Measurements from ENCODE around the gene FAM32A. TPM values are rescaled to one million over a fixed set of nuclear protein-coding genes. Genes with fewer than 3 reads are reported as not detected.

Gene FAM32A
- polyA plus RNA-seq, 4 donors: 82.3 to 205 (median 151) TPM

DNA sequence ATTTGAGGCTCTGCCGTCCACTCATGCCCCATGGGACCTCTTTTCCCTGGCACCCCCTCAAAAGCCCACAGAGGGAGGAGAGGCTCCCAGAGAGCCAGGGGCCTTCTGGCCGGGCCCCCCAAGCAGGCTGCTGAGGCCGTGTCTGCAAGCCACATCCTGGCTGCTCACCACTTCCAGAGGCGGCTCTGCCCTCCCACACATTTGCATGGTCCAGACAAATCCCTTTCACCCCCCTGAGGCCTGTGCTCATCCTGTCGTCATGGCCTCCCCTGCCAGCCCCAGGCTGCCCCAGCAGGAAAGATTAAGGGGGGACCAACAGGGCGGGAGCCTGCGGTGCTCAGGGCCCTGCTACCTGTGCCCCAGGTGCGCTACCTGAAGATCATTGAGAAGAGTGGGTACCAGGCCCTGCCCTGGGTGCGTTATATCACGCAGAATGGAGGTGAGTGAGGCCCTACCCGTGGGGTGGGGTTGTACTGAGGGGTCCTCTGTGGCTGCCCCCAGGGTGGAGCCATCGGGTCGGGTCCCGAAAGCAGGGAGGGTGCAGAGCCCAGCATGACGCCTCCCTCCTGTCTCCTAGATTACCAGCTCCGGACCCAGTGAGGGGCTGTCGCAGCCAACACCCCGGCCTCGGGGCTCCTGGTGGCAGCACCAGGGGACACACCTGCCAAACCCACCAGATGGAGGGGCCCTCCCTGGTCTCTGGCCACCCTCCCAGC lies 48.8 kb downstream of the FAM32A start:
- 89 to 97% (median 93%) methylated on average over 17 to 19 of the region's 19 CpGs for WGBS, 3 donors
- FAIRE-seq (no peak), DNase-seq (no peak)
- H3K27ac ChIP-seq (ENCODE audit: low read depth in 1 of 3, low read length in 2 of 3): no peak overlapping the region
- peaks cover 6 to 68% (median 20%) of the 10 kb centered on the region in 3 donors for H3K36me3 ChIP-seq (ENCODE audit: control insufficient read depth in 3 of 3, insufficient read depth in 2 of 3, low read depth in 1 of 3, low read length in 3 of 3)
- no peaks in the 10 kb centered on the region for H3K4me1 ChIP-seq (ENCODE audit: control insufficient read depth in 3 of 3, insufficient read depth in 2 of 3, low read depth in 1 of 3, low read length in 2 of 3)
- peaks cover 0 to 5% of the 10 kb centered on the region in 2 donors for H3K9me3 ChIP-seq (ENCODE audit: control insufficient read depth in 2 of 2, insufficient read depth in 1 of 2, low read depth in 1 of 2, low read length in 1 of 2)
- no peak overlapping the region for H3K4me3 ChIP-seq (ENCODE audit: low read depth in 1 of 3, low read length in 3 of 3)
- no peaks in the 10 kb centered on the region for H3K27me3 ChIP-seq (ENCODE audit: control insufficient read depth in 3 of 3, insufficient read depth in 3 of 3, low read length in 3 of 3)

DNA sequence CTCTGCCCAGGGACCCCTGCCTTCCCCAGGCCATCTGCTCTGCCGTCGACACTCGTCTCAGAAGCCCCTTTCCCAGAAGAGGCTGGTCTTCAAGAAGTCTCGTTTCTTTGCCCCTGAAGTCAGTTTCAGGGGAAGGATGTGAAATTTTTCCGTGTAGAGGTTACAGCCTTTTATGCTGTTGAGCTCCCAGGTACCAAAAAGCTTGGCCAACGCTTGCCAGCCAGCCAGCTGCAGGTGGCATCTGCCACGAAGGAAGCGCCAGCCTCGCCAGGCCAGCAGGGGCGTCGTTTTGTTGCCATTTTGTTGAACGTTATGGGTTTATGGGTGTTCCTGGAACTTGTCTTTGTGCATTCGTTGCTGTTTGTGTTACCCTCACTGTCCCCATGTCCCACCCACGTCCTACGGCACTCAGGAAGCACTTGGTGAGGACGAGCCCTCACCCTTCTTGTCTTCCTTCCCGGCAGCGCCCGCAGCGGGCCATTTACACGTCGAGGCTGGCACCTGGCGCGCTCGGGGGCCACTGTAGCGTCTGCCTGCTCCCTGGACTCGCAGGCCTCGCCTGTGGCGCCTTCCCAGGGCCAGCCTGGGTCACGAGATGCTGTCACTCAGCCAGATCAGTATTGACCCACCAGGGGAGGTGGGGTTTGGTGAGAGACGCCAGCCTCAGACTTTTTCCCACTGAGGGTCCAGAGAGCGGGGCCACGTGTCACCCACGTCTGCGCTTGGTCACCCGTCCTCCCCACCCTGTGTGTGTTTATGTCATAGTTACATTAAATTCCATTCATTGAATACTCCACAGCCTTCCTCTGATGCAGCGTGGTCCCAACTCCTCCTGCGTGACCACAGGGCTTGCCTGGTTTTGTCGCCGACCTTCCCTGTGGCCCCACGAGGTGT lies 49.6 kb downstream of the FAM32A start:
- Histone ChIP-seq H3K27ac (ENCODE audit: low read depth in 1 of 3, low read length in 2 of 3) (no peak overlapping the region), H3K27me3 (ENCODE audit: control insufficient read depth in 3 of 3, insufficient read depth in 3 of 3, low read length in 3 of 3) (no peaks in the 10 kb centered on the region), H3K9me3 (ENCODE audit: control insufficient read depth in 2 of 2, insufficient read depth in 1 of 2, low read depth in 1 of 2, low read length in 1 of 2) (peaks cover 0 to 5% of the 10 kb centered on the region in 2 donors), H3K4me3 (ENCODE audit: low read depth in 1 of 3, low read length in 3 of 3) (no peak overlapping the region), H3K36me3 (ENCODE audit: control insufficient read depth in 3 of 3, insufficient read depth in 2 of 3, low read depth in 1 of 3, low read length in 3 of 3) (peaks cover 6 to 60% (median 17%) of the 10 kb centered on the region in 3 donors), H3K4me1 (ENCODE audit: control insufficient read depth in 3 of 3, insufficient read depth in 2 of 3, low read depth in 1 of 3, low read length in 2 of 3) (no peaks in the 10 kb centered on the region)
- WGBS, 3 donors: 87 to 88% (median 87%) methylated on average over 41 of the region's 41 CpGs
- FAIRE-seq (no peak), DNase-seq (no peak)

DNA sequence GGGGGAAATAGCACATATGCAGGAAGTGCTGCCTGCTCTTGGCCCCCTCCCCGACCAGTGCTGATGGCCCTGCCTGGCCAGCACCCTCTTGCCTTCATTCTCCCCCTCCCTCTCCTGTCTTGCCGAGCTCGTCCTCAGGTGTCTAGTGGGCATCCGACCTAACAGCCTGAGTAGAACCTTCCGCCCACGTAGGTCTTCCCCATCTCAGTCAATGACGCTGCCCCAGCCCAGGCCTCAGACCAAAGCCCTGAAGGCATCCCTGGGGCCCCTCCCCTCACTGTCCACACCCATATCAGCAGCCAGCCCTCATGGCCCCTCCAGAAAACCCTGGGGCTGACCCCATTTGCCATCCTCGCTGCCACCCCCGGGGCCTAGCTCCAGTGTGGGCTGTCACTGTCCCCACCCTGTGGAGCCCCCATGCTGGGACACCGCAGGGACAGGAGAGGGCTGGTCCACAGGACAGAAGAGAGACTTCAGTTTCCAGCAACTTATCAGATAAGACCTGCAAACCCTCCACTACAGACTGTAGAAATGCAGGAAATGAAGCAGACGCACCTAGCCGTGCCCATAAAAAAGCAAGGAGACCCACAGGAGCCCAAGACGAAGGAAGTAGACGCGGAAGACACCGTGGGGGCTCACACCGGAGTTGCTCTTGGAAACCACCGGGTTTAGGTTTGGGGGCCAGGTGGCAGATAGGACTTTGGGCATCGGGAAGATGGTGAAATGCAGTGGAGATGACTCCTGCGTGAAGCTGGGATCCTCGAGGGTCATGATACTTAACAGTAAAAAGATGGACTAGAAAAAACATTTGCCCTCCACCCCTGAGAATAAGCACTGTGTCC lies 50.8 kb downstream of the FAM32A start:
- peaks cover 6 to 53% (median 17%) of the 10 kb centered on the region in 3 donors for H3K36me3 ChIP-seq (ENCODE audit: control insufficient read depth in 3 of 3, insufficient read depth in 2 of 3, low read depth in 1 of 3, low read length in 3 of 3)
- DNase-seq (no peak), FAIRE-seq (no peak)
- WGBS, 3 donors: 87 to 90% (median 89%) methylated on average over 21 of the region's 21 CpGs
- H3K4me1 ChIP-seq (ENCODE audit: control insufficient read depth in 3 of 3, insufficient read depth in 2 of 3, low read depth in 1 of 3, low read length in 2 of 3): no peaks in the 10 kb centered on the region
- H3K27ac ChIP-seq (ENCODE audit: low read depth in 1 of 3, low read length in 2 of 3): no peak overlapping the region
- no peaks in the 10 kb centered on the region for H3K27me3 ChIP-seq (ENCODE audit: control insufficient read depth in 3 of 3, insufficient read depth in 3 of 3, low read length in 3 of 3)
- peaks cover 0 to 5% of the 10 kb centered on the region in 2 donors for H3K9me3 ChIP-seq (ENCODE audit: control insufficient read depth in 2 of 2, insufficient read depth in 1 of 2, low read depth in 1 of 2, low read length in 1 of 2)
- H3K4me3 ChIP-seq (ENCODE audit: low read depth in 1 of 3, low read length in 3 of 3): no peak overlapping the region

Other genes starting within 250 kb of the FAM32A start
- not detected for gene OR10H4, start 236.4 kb upstream of the FAM32A start, polyA plus RNA-seq
- gene TPM4, start 108.9 kb upstream of the FAM32A start, polyA plus RNA-seq: 100 to 1,000 TPM; 135 to 238 (median 159) TPM
- gene RAB8A, start 73.5 kb upstream of the FAM32A start, polyA plus RNA-seq: 100 to 1,000 TPM in 1 of 4 donors, 10 to 100 TPM in 3; 58.0 to 107 (median 80.8) TPM
- gene HSH2D, start 41.7 kb upstream of the FAM32A start, polyA plus RNA-seq: 10 to 100 TPM; 14.8 to 31.3 (median 21.0) TPM
- not detected for gene CIB3, start 11.9 kb upstream of the FAM32A start, polyA plus RNA-seq
- gene AP1M1, start 12.5 kb downstream of the FAM32A start, polyA plus RNA-seq: 10 to 100 TPM; 29.7 to 97.8 (median 58.0) TPM
- 10 to 100 TPM in 1 of 4 donors, 1 to 10 TPM in 3; 1.1 to 25.4 (median 6.5) TPM for gene KLF2, start 139.4 kb downstream of the FAM32A start, polyA plus RNA-seq

Data from small intestine (tissue), 7 donors.